ENCODE data around the gene GLS2.

- TF ChIP-seq TAF1 (IDR thresholded peaks at IDR 0.05; ENCODE audit: borderline replicate concordance, insufficient read depth, low read length) (no peak), SIN3A (IDR thresholded peaks at IDR 0.05; ENCODE audit: borderline replicate concordance, insufficient read depth, low read length) (no peak), POLR2AphosphoS5 (IDR thresholded peaks at IDR 0.05; ENCODE audit: low read depth, low read length) (no peak), REST (IDR thresholded peaks at IDR 0.05; ENCODE audit: insufficient read depth in 1 of 2, low read depth in 2 of 2, low read length in 2 of 2) (no peak)
Observed at GRCh38 chr12:56476143-56476542, 11.8 kb downstream of the GLS2 start.

All from PFSK-1 (cell line).